ENCODE data around the gene ANKS1B. TPM values are rescaled to one million over a fixed set of nuclear protein-coding genes. Genes with fewer than 3 reads are reported as not detected.

Gene ANKS1B
- total and polyA plus RNA-seq, 2 of the 4 experiments (the other 2 are of a cell fraction) = 0.17 to 0.18 TPM

- intact Hi-C loops (cut with micrococcal nuclease) = no loop called here
These were observed 610.7 kb downstream of the ANKS1B start for GRCh38 chr12:99374023-99374422.

More at GRCh38 chr12:99374023-99374422, 610.7 kb downstream of the ANKS1B start:
- in situ Hi-C loops (cut with MboI; ENCODE audit: low sequenced_read_pairs) (no loop called here), dilution Hi-C loops (cut with HindIII; ENCODE audit: low sequenced_read_pairs, unreplicated experiment) (no loop called here)
- Histone ChIP-seq H4K8ac (ENCODE audit: low read depth in 2 of 2, low read length in 2 of 2) (no peak overlapping the region), H3K18ac (ENCODE audit: low read depth, low read length) (no peak overlapping the region), H3K23ac (ENCODE audit: low read depth, low read length) (no peak overlapping the region), H2AFZ (replicated peaks; ENCODE audit: low read length, poor library complexity) (no peak overlapping the region), H3K27me3 (ENCODE audit: control insufficient read depth, insufficient read depth, low read length) (no peaks in the 10 kb centered on the region), H2BK120ac (ENCODE audit: low read depth, low read length) (no peak overlapping the region), H3K79me1 (ENCODE audit: low read depth in 1 of 2, low read length in 2 of 2) (no peaks in the 10 kb centered on the region), H4K5ac (ENCODE audit: low read depth, low read length) (no peak overlapping the region), H2AK9ac (replicated peaks; ENCODE audit: low read depth, low read length, poor library complexity) (no peak overlapping the region), H3K4me2 (ENCODE audit: low read depth, low read length) (no peak overlapping the region), H3K4me1 (ENCODE audit: control insufficient read depth, insufficient read depth, low read length) (no peaks in the 10 kb centered on the region), H3K9me1 (ENCODE audit: insufficient read depth, low read length) (no peaks in the 10 kb centered on the region), H3K4me3 (ENCODE audit: insufficient read depth, low read depth, low read length) (no peak overlapping the region), H3K14ac (replicated peaks; ENCODE audit: low read depth, low read length) (no peak overlapping the region), H2BK20ac (ENCODE audit: low read depth, low read length) (no peak overlapping the region), H3K56ac (ENCODE audit: extremely low read depth, insufficient read depth, low read length) (no peak overlapping the region), H2AK5ac (ENCODE audit: low read depth, low read length) (no peak overlapping the region), H2BK5ac (ENCODE audit: low read depth, low read length, poor library complexity, severe bottlenecking) (no peak overlapping the region), H4K91ac (ENCODE audit: insufficient read depth, low read depth, low read length) (no peak overlapping the region), H3K36me3 (ENCODE audit: control insufficient read depth, insufficient read depth, low read length) (no peaks in the 10 kb centered on the region), H2BK15ac (ENCODE audit: low read depth, low read length) (no peak overlapping the region), H3K9me3 (ENCODE audit: control insufficient read depth, insufficient read depth, low read length) (no peaks in the 10 kb centered on the region), H3K27ac (ENCODE audit: insufficient read depth, low read length) (no peak overlapping the region), H4K20me1 (ENCODE audit: insufficient read depth, low read length) (no peaks in the 10 kb centered on the region), H3K4ac (ENCODE audit: low read depth, low read length) (no peak overlapping the region), H3K9ac (ENCODE audit: low read depth, low read length) (no peak overlapping the region)
- ChIA-PET POLR2A (ENCODE audit: unreplicated experiment) (no interaction called here), CTCF (no interaction called here)
- no peak for ATAC-seq (ENCODE audit: low read depth)
- WGBS, 2 experiments (ENCODE audit: extremely low coverage in 2 of 2, insufficient read length in 1 of 2) = no CpG with 5 or more reads among the region's 1 CpG
- no peak for DNase-seq
- BruUV-seq (replicated peaks) = no TSS peak
- TF ChIP-seq NFE2L2 (IDR thresholded peaks at IDR 0.05; ENCODE audit: low read depth, low read length) (no peak), RFX5 (IDR thresholded peaks at IDR 0.05; ENCODE audit: low read depth, low read length) (no peak), POLR2A (IDR thresholded peaks at IDR 0.05; ENCODE audit: low read depth, low read length) (no peak), ELK1 (IDR thresholded peaks at IDR 0.05; ENCODE audit: borderline replicate concordance, low read depth, low read length) (no peak), CTCF (conservative IDR thresholded peaks at IDR 0.05; ENCODE audit: low read depth, low read length) (no peak), BHLHE40 (IDR thresholded peaks at IDR 0.05; ENCODE audit: low read depth, low read length) (no peak), MXI1 (IDR thresholded peaks at IDR 0.05; ENCODE audit: borderline replicate concordance, low read depth, low read length) (no peak)

All from IMR-90 (cell line).